Lower leg skin (tissue), 4 donors: ENCODE data around the gene DUOX1. TPM values are rescaled to one million over a fixed set of nuclear protein-coding genes. Genes with fewer than 3 reads are reported as not detected.
"Not testable (repeated sequence)": the region's sequence is repeated elsewhere in the genome, so short reads cannot be mapped to it uniquely, and the experiment has no call there.

Source experiments
- DNase-seq, 2 donors: peaks; one replicate each; pipeline ENCODE4 v3.0.0-alpha.2; 2019; ENCODE audit warnings: low spot score in 2 of 2
- H3K4me3 ChIP-seq: fragments of 200-600 bp; sonication (generic); 2 replicates; pipeline ENCODE4 v1.5.1; 2017; ENCODE audit warnings: mild to moderate bottlenecking, low read depth; ENCODE audit not compliant: poor library complexity, severe bottlenecking
- POLR2A ChIP-seq, 2 donors: fragments of 450-650 bp; IDR thresholded peaks; one replicate each; pipeline ENCODE4 v1.6.1; 2016 to 2017; ENCODE audit warnings: antibody characterized with exemption in 2 of 2, mild to moderate bottlenecking in 1 of 2, moderate library complexity in 1 of 2
- WGBS, 2 donors: methylation state at CpG; one replicate each; pipeline ENCODE4 v1.1.5; 2018; 5-methylcytosine and 5-hydroxymethylcytosine counted together
- intact Hi-C: fragments of 100-400 bp; cut with DNase I; formaldehyde crosslinking; loops from one replicate; pipeline ENCODE4 v1.15.0; 2023; ENCODE audit warnings: low total_unique reads
- total RNA-seq, 4 donors: library from RNA; depleted of rRNA; stranded (reverse); fragments of >200 nt; gene quantifications; one replicate each; pipeline ENCODE4 v1.1.0, GENCODE V29; 2016
- TF ChIP-seq, protein P1 (sequence below), 3 donors: fragments of 450-650 bp; IDR thresholded peaks; one replicate each; pipeline ENCODE4 v1.5.1; 2016; ENCODE audit warnings: antibody characterized with exemption in 3 of 3, mild to moderate bottlenecking in 3 of 3, moderate library complexity in 2 of 3

The DUOX1 gene
- total RNA-seq, 4 donors from 2014 or later: 90.1 to 162 (median 114) TPM

DNA sequence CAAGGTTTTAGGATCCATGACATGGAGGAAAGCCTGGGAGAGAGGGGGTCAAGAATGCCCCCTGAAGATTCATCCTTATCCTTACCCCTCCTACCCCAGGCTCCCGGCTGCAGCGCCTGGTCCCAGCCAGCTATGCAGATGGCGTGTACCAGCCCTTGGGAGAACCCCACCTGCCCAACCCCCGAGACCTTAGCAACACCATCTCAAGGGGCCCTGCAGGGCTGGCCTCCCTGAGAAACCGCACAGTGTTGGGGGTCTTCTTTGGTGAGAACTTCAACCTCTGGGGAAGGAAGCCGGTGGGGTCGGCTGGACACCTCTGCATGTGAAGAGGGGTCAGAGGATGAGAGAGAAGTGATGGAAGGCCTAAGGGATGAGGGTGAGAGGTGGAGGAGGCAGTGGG lies 4.3 kb downstream of the DUOX1 start:
- DNase-seq: no peak
- no peak for TF ChIP-seq POLR2A (IDR thresholded peaks at IDR 0.05)
- TF ChIP-seq, protein P1, sequence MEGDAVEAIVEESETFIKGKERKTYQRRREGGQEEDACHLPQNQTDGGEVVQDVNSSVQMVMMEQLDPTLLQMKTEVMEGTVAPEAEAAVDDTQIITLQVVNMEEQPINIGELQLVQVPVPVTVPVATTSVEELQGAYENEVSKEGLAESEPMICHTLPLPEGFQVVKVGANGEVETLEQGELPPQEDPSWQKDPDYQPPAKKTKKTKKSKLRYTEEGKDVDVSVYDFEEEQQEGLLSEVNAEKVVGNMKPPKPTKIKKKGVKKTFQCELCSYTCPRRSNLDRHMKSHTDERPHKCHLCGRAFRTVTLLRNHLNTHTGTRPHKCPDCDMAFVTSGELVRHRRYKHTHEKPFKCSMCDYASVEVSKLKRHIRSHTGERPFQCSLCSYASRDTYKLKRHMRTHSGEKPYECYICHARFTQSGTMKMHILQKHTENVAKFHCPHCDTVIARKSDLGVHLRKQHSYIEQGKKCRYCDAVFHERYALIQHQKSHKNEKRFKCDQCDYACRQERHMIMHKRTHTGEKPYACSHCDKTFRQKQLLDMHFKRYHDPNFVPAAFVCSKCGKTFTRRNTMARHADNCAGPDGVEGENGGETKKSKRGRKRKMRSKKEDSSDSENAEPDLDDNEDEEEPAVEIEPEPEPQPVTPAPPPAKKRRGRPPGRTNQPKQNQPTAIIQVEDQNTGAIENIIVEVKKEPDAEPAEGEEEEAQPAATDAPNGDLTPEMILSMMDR (IDR thresholded peaks at IDR 0.05): no peak
- no peak overlapping the region for H3K4me3 ChIP-seq
- 93 to 94% methylated on average over 7 of the region's 7 CpGs for WGBS, 2 donors
- intact Hi-C loops: no loop called here

DNA sequence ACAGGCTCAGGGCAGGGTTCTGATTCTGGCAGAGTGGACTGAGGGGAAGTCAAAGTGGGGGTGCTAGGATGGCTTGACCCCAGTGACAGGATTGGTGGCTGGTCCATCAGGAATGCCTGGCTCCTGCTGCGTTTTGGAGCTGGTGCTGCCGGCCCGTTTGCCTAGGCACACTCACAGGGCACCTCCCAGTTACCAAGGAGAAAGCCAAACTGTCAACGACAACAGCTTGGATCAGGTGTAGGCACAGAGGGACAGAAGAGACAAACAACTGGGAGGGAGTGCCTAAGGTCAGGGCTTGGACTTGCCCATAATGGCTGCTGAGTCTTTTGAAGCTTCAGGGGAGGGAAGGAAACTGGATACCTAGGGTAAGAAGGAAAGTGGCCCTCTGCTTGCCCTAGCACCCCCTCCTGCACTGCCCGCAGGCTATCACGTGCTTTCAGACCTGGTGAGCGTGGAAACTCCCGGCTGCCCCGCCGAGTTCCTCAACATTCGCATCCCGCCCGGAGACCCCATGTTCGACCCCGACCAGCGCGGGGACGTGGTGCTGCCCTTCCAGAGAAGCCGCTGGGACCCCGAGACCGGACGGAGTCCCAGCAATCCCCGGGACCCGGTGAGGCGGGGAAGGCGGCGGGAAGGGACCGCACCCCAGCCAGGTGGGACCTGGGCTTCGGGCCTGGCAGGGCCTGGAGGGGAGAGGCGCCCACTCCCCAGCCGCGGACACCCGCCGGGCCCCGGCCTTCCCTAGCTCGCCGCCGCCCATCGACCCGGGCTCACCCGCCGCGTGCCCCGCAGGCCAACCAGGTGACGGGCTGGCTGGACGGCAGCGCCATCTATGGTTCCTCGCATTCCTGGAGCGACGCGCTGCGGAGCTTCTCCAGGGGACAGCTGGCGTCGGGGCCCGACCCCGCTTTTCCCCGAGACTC lies 5.1 kb downstream of the DUOX1 start:
- H3K4me3 ChIP-seq: no peak overlapping the region
- intact Hi-C loops: no loop called here
- TF ChIP-seq, protein P1 (IDR thresholded peaks at IDR 0.05): no peak
- TF ChIP-seq POLR2A (IDR thresholded peaks at IDR 0.05): no peak
- no peak for DNase-seq
- WGBS, 2 donors: 35 to 42% methylated on average over 40 to 45 of the region's 57 CpGs

DNA sequence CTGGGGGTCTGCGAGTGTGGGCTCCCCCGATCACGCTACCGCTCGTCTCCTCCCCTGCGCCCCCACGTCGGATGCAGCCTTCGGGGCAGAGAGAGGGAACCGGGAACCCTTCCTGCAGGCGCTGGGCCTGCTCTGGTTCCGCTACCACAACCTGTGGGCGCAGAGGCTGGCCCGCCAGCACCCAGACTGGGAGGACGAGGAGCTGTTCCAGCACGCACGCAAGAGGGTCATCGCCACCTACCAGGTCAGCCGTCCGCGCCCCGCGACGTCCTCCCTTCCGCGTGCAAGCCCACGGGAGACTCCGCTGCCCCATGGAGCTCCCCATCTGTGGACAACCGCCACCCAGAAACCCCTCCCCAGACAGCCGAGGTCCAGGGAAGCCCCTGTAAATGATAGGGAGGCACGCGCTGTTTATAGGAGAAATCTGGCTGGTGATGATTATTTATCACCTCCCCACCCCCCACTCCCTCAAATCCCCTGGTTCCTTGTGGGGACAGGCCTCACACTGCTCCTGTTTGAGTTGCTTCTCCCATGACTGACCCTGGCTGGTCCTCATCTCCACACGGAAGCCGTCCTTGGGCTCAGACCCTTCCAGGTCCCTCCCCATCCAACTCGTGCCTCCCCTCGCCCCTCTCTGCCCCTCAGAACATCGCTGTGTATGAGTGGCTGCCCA lies 6.0 kb downstream of the DUOX1 start:
- H3K4me3 ChIP-seq, intact Hi-C loops, DNase-seq: not testable (repeated sequence)
- WGBS, 2 donors: 60 to 66% methylated on average over 8 to 9 of the region's 37 CpGs

DNA sequence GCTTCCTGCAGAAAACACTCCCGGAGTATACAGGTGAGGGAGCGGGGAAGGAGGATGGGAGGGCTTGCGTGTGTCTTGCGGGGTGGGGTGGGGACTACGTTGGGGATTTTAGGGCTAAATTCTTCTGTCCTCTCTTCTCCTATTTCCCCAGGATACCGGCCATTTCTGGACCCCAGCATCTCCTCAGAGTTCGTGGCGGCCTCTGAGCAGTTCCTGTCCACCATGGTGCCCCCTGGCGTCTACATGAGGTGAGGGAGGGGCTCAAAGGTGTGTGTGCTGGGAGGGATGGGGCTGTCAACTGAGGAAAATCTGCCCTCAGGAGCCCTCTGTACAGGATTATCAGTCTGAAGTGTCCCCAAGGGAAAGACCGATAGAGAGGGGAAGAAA lies 6.6 kb downstream of the DUOX1 start:
- intact Hi-C loops: no loop called here

DNA sequence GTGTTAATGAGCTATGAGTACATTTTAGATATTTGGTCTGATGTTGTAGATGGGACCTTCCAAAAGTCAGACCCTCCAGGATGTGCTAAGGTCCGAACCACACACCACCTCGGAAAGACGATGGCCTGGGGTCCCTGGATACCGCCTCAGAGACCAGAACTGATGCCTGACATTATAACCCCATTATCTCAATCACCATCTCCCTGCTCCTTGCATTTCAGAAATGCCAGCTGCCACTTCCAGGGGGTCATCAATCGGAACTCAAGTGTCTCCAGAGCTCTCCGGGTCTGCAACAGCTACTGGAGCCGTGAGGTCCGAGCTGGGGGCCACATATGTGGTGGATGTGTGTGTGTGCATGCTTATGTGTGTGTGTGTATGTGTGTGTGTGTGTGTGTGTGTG lies 7.9 kb downstream of the DUOX1 start:
- intact Hi-C loops: no loop called here
- DNase-seq: no peak
- H3K4me3 ChIP-seq: no peak overlapping the region
- WGBS, 2 donors: 86 to 93% methylated on average over 8 of the region's 8 CpGs
- TF ChIP-seq POLR2A (IDR thresholded peaks at IDR 0.05): no peak
- TF ChIP-seq, protein P1 (IDR thresholded peaks at IDR 0.05): no peak

More for the DNA sequence above, 6.6 kb downstream of the DUOX1 start:
- TF ChIP-seq, protein P1 (IDR thresholded peaks at IDR 0.05): no peak
- TF ChIP-seq POLR2A (IDR thresholded peaks at IDR 0.05): no peak
- no peak for DNase-seq
- no peak overlapping the region for H3K4me3 ChIP-seq
- 59 to 61% methylated on average over 10 of the region's 10 CpGs for WGBS, 2 donors
